ENCODE data around the gene F12. TPM values are rescaled to one million over a fixed set of nuclear protein-coding genes. Genes with fewer than 3 reads are reported as not detected.

The F12 gene
- total and polyA plus RNA-seq, 2 experiments from 2014 or later = 0.43 to 1.8 TPM

DNA sequence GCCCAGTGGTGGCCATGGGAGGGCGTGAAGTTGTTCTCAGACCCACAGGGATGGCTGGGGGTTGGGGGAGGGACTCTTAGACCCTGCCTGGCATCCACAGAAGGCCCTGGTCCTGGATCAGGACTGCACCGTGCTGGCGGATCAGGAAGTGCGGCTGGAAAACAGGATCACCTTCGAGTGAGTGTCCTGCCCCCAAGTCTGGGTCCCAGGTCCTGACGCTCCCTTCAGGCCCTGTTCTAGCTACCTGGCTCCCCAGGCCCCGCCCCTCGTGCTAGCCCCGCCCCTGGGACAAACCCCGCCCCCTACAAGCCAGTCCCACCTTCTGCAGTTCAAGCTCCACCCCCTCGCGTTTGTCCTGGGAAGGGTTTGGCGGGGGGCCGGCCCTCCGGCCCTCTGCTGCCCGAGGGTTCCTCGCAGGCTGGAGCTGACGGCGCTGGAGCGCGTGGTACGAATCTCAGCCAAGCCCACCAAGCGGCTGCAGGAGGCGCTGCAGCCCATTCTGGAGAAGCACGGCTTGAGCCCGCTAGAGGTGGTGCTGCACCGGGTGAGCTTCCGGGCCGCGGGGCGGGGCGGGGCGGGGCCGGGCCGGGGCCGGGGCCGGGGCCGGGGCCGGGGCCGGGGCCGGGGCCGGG is 38.8 kb downstream of the F12 start:
- H3K9me3 ChIP-seq (ENCODE audit: low read depth) = no peaks in the 10 kb centered on the region
- H3K36me3 ChIP-seq (ENCODE audit: low read depth) = no peaks in the 10 kb centered on the region
- 0 out of 2 replicates have a peak overlapping the region, but pooled peaks have one; percentile 70 for H2AFZ ChIP-seq
- in situ Hi-C loops (cut with MboI) = no loop called here
- DNase-seq = peak; percentile 94
- peak overlapping the region; percentile 64 for H3K4me3 ChIP-seq
- no peak overlapping the region for H3K27ac ChIP-seq
- H3K79me2 ChIP-seq (ENCODE audit: insufficient read depth) = no peaks in the 10 kb centered on the region
- H3K9me2 ChIP-seq (ENCODE audit: insufficient read depth) = no peaks in the 10 kb centered on the region
- no peak overlapping the region for H3K9ac ChIP-seq
- H3F3A ChIP-seq (ENCODE audit: insufficient read depth) = no peaks in the 10 kb centered on the region
- H3K4me2 ChIP-seq (ENCODE audit: unreplicated experiment) = no peak overlapping the region
- 11 to 19% methylated on average over 19 to 39 of the region's 42 CpGs for WGBS, 2 experiments (ENCODE audit: low coverage in 1 of 2, low lambda C conversion rate in 2 of 2, missing lambda C conversion rate in 2 of 2)
- H4K20me1 ChIP-seq (ENCODE audit: insufficient read depth) = no peaks in the 10 kb centered on the region
- H3K27me3 ChIP-seq (replicated peaks; ENCODE audit: insufficient read depth) = no peaks in the 10 kb centered on the region
- peaks cover 9% of the 10 kb centered on the region; the same call in 1 of the 2 replicates for H3K4me1 ChIP-seq (ENCODE audit: insufficient read depth)
- TF ChIP-seq EZH2phosphoT487 (IDR thresholded peaks at IDR 0.05; ENCODE audit: insufficient read depth, low read depth) = no peak
- TF ChIP-seq EZH2 (IDR thresholded peaks at IDR 0.05; ENCODE audit: insufficient read depth, poor library complexity, severe bottlenecking) = no peak

- in situ Hi-C loops (cut with MboI) = no loop called here
- WGBS, 2 experiments (ENCODE audit: low coverage in 1 of 2, low lambda C conversion rate in 2 of 2, missing lambda C conversion rate in 2 of 2) = 67 to 68% methylated on average over 11 of the region's 11 CpGs
These were observed 39.5 kb downstream of the F12 start for GRCh38 chr5:177369645-177370440.

DNA sequence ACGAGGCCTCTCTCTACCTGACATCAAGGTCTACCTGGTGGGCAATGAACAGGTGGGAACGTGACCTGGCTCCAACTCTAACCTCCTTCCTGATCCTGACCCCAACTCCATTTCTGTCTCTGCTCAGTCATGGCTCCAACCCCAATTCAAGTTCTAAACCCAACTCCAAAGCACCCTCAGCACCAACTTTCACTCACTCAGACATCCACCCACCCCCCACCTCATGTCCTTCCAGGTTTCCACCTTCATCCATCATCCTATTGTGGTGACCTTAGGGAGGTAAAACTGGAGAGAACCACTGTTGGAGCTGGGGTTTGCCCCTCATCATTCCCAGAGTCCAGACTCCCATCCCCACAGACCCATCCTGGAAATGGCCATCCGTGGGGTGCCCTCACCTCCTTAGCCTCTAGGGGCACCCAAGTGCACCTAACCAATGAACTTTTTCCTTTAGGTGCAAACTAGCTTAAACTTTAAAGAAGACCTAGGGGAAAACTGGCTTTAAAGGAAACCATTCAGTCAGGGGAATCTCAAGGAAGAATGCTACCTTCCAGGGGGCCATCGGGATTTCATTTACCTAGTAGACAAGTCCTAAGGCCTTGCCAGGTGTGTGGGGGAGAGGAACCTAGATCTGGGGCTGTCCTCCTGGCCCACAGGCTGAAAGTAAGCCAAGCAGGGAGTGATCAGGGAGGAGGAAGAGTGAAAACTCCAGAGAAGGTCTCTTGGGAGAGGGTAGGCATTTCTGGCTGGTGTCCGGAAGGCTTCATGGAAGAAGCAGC is 40.3 kb downstream of the F12 start:
- no peak for TF ChIP-seq EZH2phosphoT487 (IDR thresholded peaks at IDR 0.05; ENCODE audit: insufficient read depth, low read depth)
- TF ChIP-seq EZH2 (IDR thresholded peaks at IDR 0.05; ENCODE audit: insufficient read depth, poor library complexity, severe bottlenecking) = no peak
- Histone ChIP-seq H3K4me3 (no peak overlapping the region), H3K9me2 (ENCODE audit: insufficient read depth) (no peaks in the 10 kb centered on the region), H3K4me2 (ENCODE audit: unreplicated experiment) (no peak overlapping the region), H3F3A (ENCODE audit: insufficient read depth) (no peaks in the 10 kb centered on the region), H3K79me2 (ENCODE audit: insufficient read depth) (no peaks in the 10 kb centered on the region), H2AFZ (no peak overlapping the region), H3K9me3 (ENCODE audit: low read depth) (no peaks in the 10 kb centered on the region), H3K4me1 (ENCODE audit: insufficient read depth) (peaks cover 10% of the 10 kb centered on the region), H3K9ac (no peak overlapping the region), H3K36me3 (ENCODE audit: low read depth) (no peaks in the 10 kb centered on the region), H4K20me1 (ENCODE audit: insufficient read depth) (no peaks in the 10 kb centered on the region), H3K27me3 (replicated peaks; ENCODE audit: insufficient read depth) (no peaks in the 10 kb centered on the region), H3K27ac (no peak overlapping the region)
- peak; percentile 65 for DNase-seq
- in situ Hi-C loops (cut with MboI) = no loop called here
- WGBS, 2 experiments (ENCODE audit: low coverage in 1 of 2, low lambda C conversion rate in 2 of 2, missing lambda C conversion rate in 2 of 2) = 56 to 70% methylated on average over 5 of the region's 5 CpGs

More at GRCh38 chr5:177369645-177370440, 39.5 kb downstream of the F12 start:
- H3K9ac ChIP-seq = no peak overlapping the region
- no peaks in the 10 kb centered on the region for H3K27me3 ChIP-seq (replicated peaks; ENCODE audit: insufficient read depth)
- peaks cover 9% of the 10 kb centered on the region; the same call in 1 of the 2 replicates for H3K4me1 ChIP-seq (ENCODE audit: insufficient read depth)
- H3K9me2 ChIP-seq (ENCODE audit: insufficient read depth) = no peaks in the 10 kb centered on the region
- H3K36me3 ChIP-seq (ENCODE audit: low read depth) = no peaks in the 10 kb centered on the region
- H2AFZ ChIP-seq = no peak overlapping the region
- H3K4me3 ChIP-seq = no peak overlapping the region
- H4K20me1 ChIP-seq (ENCODE audit: insufficient read depth) = no peaks in the 10 kb centered on the region
- no peak overlapping the region for H3K4me2 ChIP-seq (ENCODE audit: unreplicated experiment)
- no peaks in the 10 kb centered on the region for H3K79me2 ChIP-seq (ENCODE audit: insufficient read depth)
- no peak overlapping the region for H3K27ac ChIP-seq
- H3F3A ChIP-seq (ENCODE audit: insufficient read depth) = no peaks in the 10 kb centered on the region
- TF ChIP-seq EZH2 (IDR thresholded peaks at IDR 0.05; ENCODE audit: insufficient read depth, poor library complexity, severe bottlenecking) (no peak), EZH2phosphoT487 (IDR thresholded peaks at IDR 0.05; ENCODE audit: insufficient read depth, low read depth) (no peak)
- no peak for DNase-seq
- H3K9me3 ChIP-seq (ENCODE audit: low read depth) = no peaks in the 10 kb centered on the region

Data from GM23248 (cell line).